OCI-LY1 (cell line): ENCODE results near the gene SMAD6.

Experiments used
- H2AFZ ChIP-seq: fragments of 200-600 bp; sonication (generic), shearing (Covaris generic); 2 replicates; pipeline ENCODE4 v1.6.0; 2014; ENCODE audit warnings: antibody characterized with exemption, mild to moderate bottlenecking, low read length
- H3F3A ChIP-seq: fragments of 200-600 bp; sonication (generic), shearing (Covaris generic); 2 replicates; pipeline ENCODE4 v1.6.0; 2014; ENCODE audit warnings: mild to moderate bottlenecking, antibody characterized with exemption, low read length, moderate library complexity; ENCODE audit not compliant: insufficient read depth
- H3K27ac ChIP-seq: fragments of 200-600 bp; sonication (generic); 2 replicates; pipeline ENCODE4 v1.5.1; 2014; ENCODE audit warnings: low read length, mixed run types, mild to moderate bottlenecking, low read depth; ENCODE audit not compliant: poor library complexity, severe bottlenecking
- H3K27me3 ChIP-seq: fragments of 200-600 bp; sonication (generic); 2 replicates; pipeline ENCODE4 v1.6.0; 2014; ENCODE audit warnings: antibody characterized with exemption, mild to moderate bottlenecking, low read length, moderate library complexity; ENCODE audit not compliant: insufficient read depth
- H3K36me3 ChIP-seq: fragments of 200-600 bp; sonication (generic); 2 replicates; pipeline ENCODE4 v1.6.1; 2014; ENCODE audit warnings: mild to moderate bottlenecking, antibody characterized with exemption, low read length, moderate library complexity, mixed read lengths; ENCODE audit not compliant: insufficient read depth
- H3K4me1 ChIP-seq: fragments of 200-600 bp; sonication (generic); 2 replicates; pipeline ENCODE4 v1.5.1; 2014; ENCODE audit warnings: mild to moderate bottlenecking, low read length, moderate library complexity; ENCODE audit not compliant: insufficient read depth, severe bottlenecking
- H3K4me2 ChIP-seq: fragments of 200-600 bp; sonication (generic), shearing (Covaris generic); 2 replicates; pipeline ENCODE4 v1.6.1; 2014; ENCODE audit warnings: low read length
- H3K4me3 ChIP-seq: fragments of 200-600 bp; sonication (generic); 2 replicates; pipeline ENCODE4 v1.5.1; 2014; ENCODE audit warnings: low read length, low read depth, mild to moderate bottlenecking, mixed read lengths; ENCODE audit not compliant: poor library complexity, severe bottlenecking
- H3K79me2 ChIP-seq: fragments of 200-600 bp; shearing (Covaris generic); 2 replicates; pipeline ENCODE4 v1.6.1; 2016; ENCODE audit warnings: mixed run types, low read length, mixed read lengths; ENCODE audit not compliant: insufficient read depth
- H3K9ac ChIP-seq: fragments of 200-600 bp; sonication (generic), shearing (Covaris generic); 2 replicates; pipeline ENCODE4 v1.6.1; 2014; ENCODE audit warnings: mild to moderate bottlenecking, low read length, mixed read lengths
- H3K9me2 ChIP-seq: fragments of 200-600 bp; sonication (generic), shearing (Covaris generic); 2 replicates; pipeline ENCODE4 v1.6.1; 2014; ENCODE audit warnings: low read depth, mild to moderate bottlenecking, low read length, mixed read lengths
- H3K9me3 ChIP-seq: fragments of 200-600 bp; shearing (Covaris generic); 2 replicates; pipeline ENCODE4 v1.6.1; 2014; ENCODE audit warnings: low read length, mixed read lengths
- H4K20me1 ChIP-seq: fragments of 200-600 bp; sonication (generic), shearing (Covaris generic); 2 replicates; pipeline ENCODE4 v1.6.0; 2016; ENCODE audit warnings: mild to moderate bottlenecking, low read length; ENCODE audit not compliant: insufficient read depth
- CTCF ChIP-seq: fragments of 200-600 bp; sonication (generic), shearing (Covaris generic); IDR thresholded peaks from 2 replicates; pipeline ENCODE4 v1.5.1; 2017; ENCODE audit warnings: mild to moderate bottlenecking, antibody characterized with exemption, low read length, moderate library complexity, mixed read lengths
- EZH2 ChIP-seq: fragments of 200-600 bp; sonication (generic), shearing (Covaris generic); IDR thresholded peaks from 2 replicates; pipeline ENCODE4 v1.8.0; 2017; ENCODE audit warnings: borderline replicate concordance, mixed run types, mild to moderate bottlenecking, antibody characterized with exemption, low read length, moderate library complexity, mixed read lengths

The SMAD6 gene

DNA sequence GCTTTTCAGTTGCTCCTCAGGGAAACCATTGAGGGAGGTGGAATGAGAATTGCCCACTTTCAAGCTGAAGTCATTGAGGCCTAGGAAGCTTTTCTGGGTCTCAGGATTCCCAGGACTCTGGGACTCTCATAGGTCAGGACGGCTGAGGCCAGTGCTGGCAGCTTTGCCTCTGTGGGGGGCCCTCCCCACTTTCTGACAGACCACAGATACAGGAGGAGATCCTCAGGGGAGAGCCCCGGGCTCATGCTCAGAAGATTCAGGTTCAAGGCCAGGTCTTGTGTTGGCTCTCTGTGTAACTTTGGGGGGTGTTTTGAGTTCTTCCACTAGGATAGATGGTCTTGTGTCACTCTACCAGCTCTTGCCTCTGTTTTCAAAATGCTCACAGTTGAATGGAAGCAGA lies 50.0 kb downstream of the SMAD6 start:
- H3K9me2 ChIP-seq = no peaks in the 10 kb centered on the region
- H3K4me1 ChIP-seq = peaks cover 53% of the 10 kb centered on the region
- no peaks in the 10 kb centered on the region; the same call in 1 of the 2 replicates for H3K27me3 ChIP-seq
- peak overlapping the region; percentile 2; the same call in 1 of the 2 replicates for H3K9ac ChIP-seq
- TF ChIP-seq EZH2 (no peak), CTCF (no peak)
- no peaks in the 10 kb centered on the region for H4K20me1 ChIP-seq
- no peak overlapping the region for H3K4me3 ChIP-seq
- H3K79me2 ChIP-seq = no peaks in the 10 kb centered on the region
- peak overlapping the region; percentile 27; the same call in 1 of the 2 replicates for H3K4me2 ChIP-seq
- H3K9me3 ChIP-seq = no peaks in the 10 kb centered on the region; the same call in 1 of the 2 replicates
- H3K36me3 ChIP-seq = peaks cover 29% of the 10 kb centered on the region
- H2AFZ ChIP-seq = no peak overlapping the region
- no peaks in the 10 kb centered on the region for H3F3A ChIP-seq
- peak overlapping the region; percentile 82 for H3K27ac ChIP-seq

DNA sequence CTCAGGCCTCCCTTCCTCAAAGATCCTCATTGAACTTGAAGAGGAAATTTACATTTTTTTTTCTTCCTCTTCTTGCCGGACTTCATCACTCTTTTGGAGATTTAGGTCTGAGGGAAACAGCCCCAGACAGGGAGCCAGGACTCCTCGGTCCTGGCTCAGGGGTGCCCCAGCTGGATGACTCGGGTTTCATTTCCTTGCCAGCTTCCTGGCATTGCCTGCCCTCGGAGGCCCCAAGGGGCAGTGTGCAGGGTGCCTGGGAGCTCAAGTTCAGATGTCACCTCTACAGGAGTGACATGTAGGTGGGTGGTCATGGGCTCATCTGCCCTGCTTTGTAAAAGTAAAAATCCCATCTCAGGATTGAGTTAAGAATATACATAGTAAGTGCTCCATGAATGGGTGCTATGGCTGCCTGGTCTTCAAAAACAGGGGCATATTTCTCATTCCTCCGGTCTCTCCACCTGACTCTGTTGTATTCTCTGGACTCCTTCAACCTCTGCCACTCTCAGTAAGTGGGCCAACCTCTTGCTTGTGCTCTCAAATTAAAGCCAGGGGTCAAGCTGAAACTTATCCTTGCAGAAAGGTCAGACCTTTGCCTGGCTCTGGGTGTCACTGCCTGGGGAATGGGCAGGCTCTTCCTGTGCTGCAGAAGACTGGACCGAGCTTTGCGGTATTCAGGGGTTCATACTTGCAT lies 51.8 kb downstream of the SMAD6 start:
- Histone ChIP-seq H3F3A (no peaks in the 10 kb centered on the region), H4K20me1 (no peaks in the 10 kb centered on the region), H2AFZ (no peak overlapping the region), H3K9ac (no peak overlapping the region), H3K79me2 (no peaks in the 10 kb centered on the region), H3K27me3 (no peaks in the 10 kb centered on the region; the same call in 1 of the 2 replicates), H3K4me2 (no peak overlapping the region), H3K27ac (no peak overlapping the region), H3K4me3 (no peak overlapping the region), H3K9me2 (no peaks in the 10 kb centered on the region), H3K9me3 (no peaks in the 10 kb centered on the region; the same call in 1 of the 2 replicates), H3K4me1 (peaks cover 40% of the 10 kb centered on the region), H3K36me3 (peaks cover 29% of the 10 kb centered on the region)
- TF ChIP-seq EZH2 (no peak), CTCF (no peak)

DNA sequence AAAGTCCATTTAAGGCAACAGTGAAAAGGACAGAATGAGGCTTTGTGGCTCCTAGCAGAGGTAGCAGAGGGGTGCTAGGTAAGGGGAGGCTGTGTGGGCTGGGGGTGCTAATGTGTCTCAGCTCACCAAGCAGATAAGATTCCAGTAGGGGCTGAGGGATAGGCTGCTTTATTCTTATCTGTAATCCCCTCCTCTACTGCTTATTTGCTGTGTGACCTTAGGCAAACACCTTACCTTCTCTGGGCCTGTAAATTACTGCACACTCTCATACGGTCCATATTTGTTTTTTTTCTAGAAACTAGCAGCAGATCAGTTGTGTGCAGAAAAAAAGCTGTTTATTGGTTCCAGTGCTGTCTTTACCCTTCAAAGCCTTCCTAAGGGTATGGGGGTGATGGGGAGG lies 52.8 kb downstream of the SMAD6 start:
- no peaks in the 10 kb centered on the region for H3F3A ChIP-seq
- no peaks in the 10 kb centered on the region for H3K79me2 ChIP-seq
- H3K9ac ChIP-seq = no peak overlapping the region
- no peak for TF ChIP-seq CTCF
- no peak for TF ChIP-seq EZH2
- no peak overlapping the region for H3K4me2 ChIP-seq
- H3K27me3 ChIP-seq = no peaks in the 10 kb centered on the region; the same call in 1 of the 2 replicates
- H4K20me1 ChIP-seq = no peaks in the 10 kb centered on the region
- H3K9me3 ChIP-seq = no peaks in the 10 kb centered on the region; the same call in 1 of the 2 replicates
- H2AFZ ChIP-seq = no peak overlapping the region
- H3K9me2 ChIP-seq = no peaks in the 10 kb centered on the region
- H3K27ac ChIP-seq = no peak overlapping the region
- H3K4me1 ChIP-seq = peaks cover 38% of the 10 kb centered on the region
- H3K36me3 ChIP-seq = peaks cover 29% of the 10 kb centered on the region
- H3K4me3 ChIP-seq = no peak overlapping the region
